ENCODE data around the gene DVL1. TPM values are rescaled to one million over a fixed set of nuclear protein-coding genes. Genes with fewer than 3 reads are reported as not detected.

DVL1 gene
- total and polyA plus RNA-seq, 10 of the 15 experiments (the other 5 are each of a cell fraction or from before 2014, with no cell fraction given): 0.10 to 31.1 (median 4.6) TPM

- TF ChIP-seq ZBTB4 (CRISPR knock-in tag; IDR thresholded peaks at IDR 0.05) (no peak), ZNF687 (IDR thresholded peaks at IDR 0.05) (no peak), STAT1 (conservative IDR thresholded peaks at IDR 0.05) (0 out of 2 replicates have a peak, but pooled peaks have one; percentile 82), BACH1 (IDR thresholded peaks at IDR 0.05; ENCODE audit: borderline replicate concordance) (peak; percentile 26; the same call in 1 of the 2 replicates), NR2C2 (IDR thresholded peaks at IDR 0.05; ENCODE audit: borderline replicate concordance, control insufficient read depth, insufficient read length, low read depth) (no peak), ZBED1 (IDR thresholded peaks at IDR 0.05; ENCODE audit: borderline replicate concordance) (0 out of 2 replicates have a peak, but pooled peaks have one; percentile 36), RUNX3 (IDR thresholded peaks at IDR 0.05; ENCODE audit: low read length) (peak; percentile 56), IRF4 (IDR thresholded peaks at IDR 0.05; ENCODE audit: low read depth, low read length) (no peak), USF1 (IDR thresholded peaks at IDR 0.05; ENCODE audit: borderline replicate concordance, extremely low read length, insufficient read depth, low read depth, low read length) (no peak), SMAD1 (IDR thresholded peaks at IDR 0.05; ENCODE audit: low read depth, partially characterized antibody) (no peak), ZBTB11 (CRISPR knock-in tag; IDR thresholded peaks at IDR 0.05) (no peak), ZNF24 (IDR thresholded peaks at IDR 0.05) (peak; percentile 98), SP1 (IDR thresholded peaks at IDR 0.05; ENCODE audit: low read depth, low read length) (peak; percentile 38), SREBF2 (IDR thresholded peaks at IDR 0.05; ENCODE audit: low read length) (no peak), EP300 (IDR thresholded peaks at IDR 0.05; ENCODE audit: borderline replicate concordance in 1 of 2, control insufficient read depth in 1 of 2, low read depth in 2 of 2, low read length in 2 of 2) (no peak), CBX5 (IDR thresholded peaks at IDR 0.05; ENCODE audit: low read depth) (no peak)
These were observed 41.1 kb downstream of the DVL1 start, which contains the start of the genes ACAP3 and PUSL1 (continued) for GRCh38 chr1:1307923-1308755.
